ENCODE results near the gene FAP. TPM values are rescaled to one million over a fixed set of nuclear protein-coding genes. Genes with fewer than 3 reads are reported as not detected.
A peak's percentile ranks its signal among the peaks of the same experiment; 100 is the strongest.

The FAP gene
- total and polyA plus RNA-seq, 2 of the 8 experiments (the other 6 are each of a cell fraction or from before 2014, with no cell fraction given) = not detected

DNA sequence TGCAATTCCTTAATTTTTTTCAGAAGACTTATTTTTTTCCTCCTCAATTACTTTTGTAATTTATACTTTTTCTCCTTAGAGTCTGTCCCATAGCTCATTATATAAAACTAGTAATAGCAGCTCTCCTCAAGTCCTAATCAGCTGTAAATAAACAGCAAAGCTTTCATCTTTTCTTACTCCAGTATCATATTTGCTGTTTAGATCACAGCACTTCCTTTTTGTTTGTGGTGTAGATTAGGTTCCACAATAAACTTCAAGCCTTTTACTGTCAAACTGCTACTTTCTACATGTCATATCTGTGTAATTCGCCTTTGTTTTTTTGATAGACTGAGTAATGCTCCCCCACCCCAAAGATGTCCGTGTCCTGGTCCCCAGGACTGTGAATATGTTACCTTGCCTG is 116.7 kb downstream of the FAP start:
- H3K9me3 ChIP-seq (ENCODE audit: insufficient read depth in 2 of 2, low read depth in 1 of 2, low read length in 1 of 2) = no peaks in the 10 kb centered on the region
- no peak overlapping the region for H3K4me3 ChIP-seq (ENCODE audit: extremely low read depth in 1 of 4, insufficient read depth in 2 of 4, low read depth in 3 of 4, low read length in 4 of 4)
- no peak overlapping the region for H3K23ac ChIP-seq (ENCODE audit: insufficient read length)
- H2AK5ac ChIP-seq (ENCODE audit: low read depth, low read length) = no peak overlapping the region
- no peak overlapping the region for H2BK20ac ChIP-seq (ENCODE audit: low read length)
- no peak overlapping the region for H3K14ac ChIP-seq (ENCODE audit: insufficient read length)
- H4K20me1 ChIP-seq (replicated peaks in 1 of 2; ENCODE audit: control insufficient read depth in 1 of 2, insufficient read depth in 2 of 2, low read length in 2 of 2) = no peaks in the 10 kb centered on the region
- H3K79me1 ChIP-seq (ENCODE audit: low read depth, low read length) = no peaks in the 10 kb centered on the region
- H2BK120ac ChIP-seq (replicated peaks; ENCODE audit: low read depth, low read length) = no peak overlapping the region
- no peaks in the 10 kb centered on the region for H3K79me2 ChIP-seq (ENCODE audit: control insufficient read depth in 1 of 2, insufficient read depth in 2 of 2, low read length in 2 of 2)
- ChIA-PET POLR2A (ENCODE audit: partially characterized antibody) (no interaction called here), CTCF (ENCODE audit: partially characterized antibody) (interaction anchor here (1.1 to 4.6 kb wide), 17 partner anchors 10 to 539 kb away, joined by 3 to 27 read pairs (median 7); partner anchors contain the start of genes DPP4 and GCG)
- WGBS, 2 experiments (ENCODE audit: extremely low coverage in 1 of 2, insufficient coverage in 1 of 2, insufficient read length in 1 of 2, insufficient replicate concordance in 2 of 2, low coverage in 1 of 2, low lambda C conversion rate in 2 of 2, missing lambda C conversion rate in 1 of 2) = 88% methylated on average over 2 of the region's 2 CpGs; no CpG with 5 or more reads in 1 of the 2 experiments
- no peak overlapping the region for H3K27ac ChIP-seq (ENCODE audit: low read depth, low read length)
- no peak overlapping the region for H3K4me2 ChIP-seq (ENCODE audit: insufficient read depth in 1 of 2, low read depth in 2 of 2, low read length in 2 of 2)
- H4K8ac ChIP-seq (ENCODE audit: extremely low read depth, insufficient read depth, low read length) = no peak overlapping the region
- no peaks in the 10 kb centered on the region for H3K36me3 ChIP-seq (ENCODE audit: control insufficient read depth in 2 of 4, insufficient read depth in 4 of 4, low read length in 3 of 4)
- H3K23me2 ChIP-seq (ENCODE audit: low read depth, low read length) = no peaks in the 10 kb centered on the region
- no peak overlapping the region for H2BK5ac ChIP-seq (ENCODE audit: low read depth, low read length)
- H2BK15ac ChIP-seq (ENCODE audit: low read length) = no peak overlapping the region
- no peak overlapping the region for H4K5ac ChIP-seq (ENCODE audit: insufficient read length, low read depth, low read length)
- DNase-seq (ENCODE audit: low read depth in 1 of 2, low spot score in 2 of 2) (no peak), FAIRE-seq (no peak)
- no peak overlapping the region for H3K4ac ChIP-seq (replicated peaks; ENCODE audit: insufficient read length, low read depth, low read length)
- H3K56ac ChIP-seq (replicated peaks; ENCODE audit: insufficient read length, low read depth, low read length) = no peak overlapping the region
- peak overlapping the region; percentile 32; the same call in 1 of the 2 replicates for H2AFZ ChIP-seq (ENCODE audit: low read length)
- H4K91ac ChIP-seq (replicated peaks; ENCODE audit: insufficient read length, low read length) = no peak overlapping the region
- H2BK12ac ChIP-seq (ENCODE audit: low read depth, low read length) = no peak overlapping the region
- no peak for TF ChIP-seq SUZ12 (IDR thresholded peaks at IDR 0.05; ENCODE audit: low read length)
- no peak for TF ChIP-seq SAP30 (IDR thresholded peaks at IDR 0.05; ENCODE audit: insufficient read depth, insufficient replicate concordance, low read length)
- TF ChIP-seq SP2 (IDR thresholded peaks at IDR 0.05; ENCODE audit: low read length) = no peak
- no peak for TF ChIP-seq RNF2 (IDR thresholded peaks at IDR 0.05; ENCODE audit: borderline replicate concordance, low read depth, low read length, missing control alignments, poor library complexity, severe bottlenecking)
- TF ChIP-seq POLR2A (IDR thresholded peaks at IDR 0.05; ENCODE audit: control extremely low read depth in 1 of 2, low read depth in 2 of 2, low read length in 2 of 2) = no peak
- TF ChIP-seq JUN (IDR thresholded peaks at IDR 0.05; ENCODE audit: low read depth, low read length) = no peak
- TF ChIP-seq FOSL1 (IDR thresholded peaks at IDR 0.05; ENCODE audit: insufficient read depth, low read depth, low read length) = no peak
- no peak for TF ChIP-seq RXRA (IDR thresholded peaks at IDR 0.05; ENCODE audit: insufficient read depth, low read depth, low read length)
- TF ChIP-seq EZH2 (IDR thresholded peaks at IDR 0.05; ENCODE audit: low read depth, low read length, severe bottlenecking) = no peak
- no peak for TF ChIP-seq SIRT6 (IDR thresholded peaks at IDR 0.05; ENCODE audit: low read length)
- TF ChIP-seq HDAC6 (IDR thresholded peaks at IDR 0.05; ENCODE audit: low read depth, low read length) = no peak
- TF ChIP-seq EP300 (IDR thresholded peaks at IDR 0.05; ENCODE audit: borderline replicate concordance in 1 of 2, low read depth in 2 of 2, low read length in 2 of 2) = no peak
- no peak for TF ChIP-seq BCL11A (IDR thresholded peaks at IDR 0.05; ENCODE audit: low read depth in 2 of 2, low read length in 2 of 2)
- H3K27me3 ChIP-seq (replicated peaks in 1 of 4; ENCODE audit: control insufficient read depth in 3 of 4, extremely low read depth in 1 of 4, insufficient read depth in 3 of 4, low read length in 3 of 4) = no peaks in the 10 kb centered on the region
- H3K9ac ChIP-seq (replicated peaks in 1 of 4; ENCODE audit: extremely low read depth in 1 of 4, low read depth in 3 of 4, low read length in 3 of 4) = no peak overlapping the region
- H3K18ac ChIP-seq (ENCODE audit: extremely low read depth, low read length) = no peak overlapping the region
- H3K4me1 ChIP-seq (replicated peaks in 1 of 4; ENCODE audit: control insufficient read depth in 3 of 4, insufficient read depth in 4 of 4, low read length in 3 of 4) = no peaks in the 10 kb centered on the region

All from H1 (cell line).